ENCODE results near the gene ANKRD6. TPM values are rescaled to one million over a fixed set of nuclear protein-coding genes. Genes with fewer than 3 reads are reported as not detected.

ANKRD6 gene
- total and polyA plus RNA-seq, 3 donors from 2014 or later = 20.9 to 52.8 (median 29.8) TPM

- H3K27me3 ChIP-seq = no peaks in the 10 kb centered on the region
- 93 to 96% methylated on average over 3 of the region's 3 CpGs for WGBS, 2 donors
- no peak for DNase-seq
- no peak overlapping the region for H3K27ac ChIP-seq
- no peaks in the 10 kb centered on the region for H3K36me3 ChIP-seq (ENCODE audit: low read depth, missing control alignments)
- TF ChIP-seq CTCF (IDR thresholded peaks at IDR 0.05) = no peak
- TF ChIP-seq POLR2A (IDR thresholded peaks at IDR 0.05) = no peak
- H3K4me1 ChIP-seq = no peaks in the 10 kb centered on the region
- H3K9me3 ChIP-seq = no peaks in the 10 kb centered on the region
- intact Hi-C loops (cut with DNase I; ENCODE audit: low total_unique reads) = no loop called here
- no peak overlapping the region for H3K4me3 ChIP-seq
Observed at GRCh38 chr6:89400050-89400449, 32.9 kb upstream of the ANKRD6 start.

DNA sequence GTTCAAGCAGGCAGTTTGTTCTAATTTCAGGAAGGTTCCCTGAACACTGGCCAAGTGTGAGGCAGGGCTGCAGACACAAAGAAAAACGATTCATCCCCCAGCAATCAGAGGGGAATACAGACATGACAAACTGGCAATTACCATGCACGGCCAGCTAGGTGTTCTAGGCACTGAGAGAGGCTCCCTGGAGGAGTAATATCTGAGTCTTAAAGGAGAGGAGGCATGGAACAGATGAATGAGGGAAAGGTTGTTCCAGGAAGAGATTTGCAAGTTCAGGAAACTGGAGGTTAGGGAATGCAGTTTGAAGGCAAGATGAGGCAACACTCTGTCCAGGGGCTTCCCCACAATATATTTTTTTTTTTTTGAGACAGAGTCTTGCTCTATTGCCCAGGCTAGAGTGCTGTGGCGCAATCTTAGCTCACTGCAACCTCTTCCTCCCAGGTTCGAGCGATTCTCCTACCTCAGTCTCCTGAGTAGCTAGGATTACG lies 32.0 kb upstream of the ANKRD6 start:
- H3K4me1 ChIP-seq = no peaks in the 10 kb centered on the region
- intact Hi-C loops (cut with DNase I; ENCODE audit: low total_unique reads) = no loop called here
- H3K27ac ChIP-seq = no peak overlapping the region
- no peak for TF ChIP-seq CTCF (IDR thresholded peaks at IDR 0.05)
- TF ChIP-seq POLR2A (IDR thresholded peaks at IDR 0.05) = no peak
- no peak overlapping the region for H3K4me3 ChIP-seq
- H3K36me3 ChIP-seq (ENCODE audit: low read depth, missing control alignments) = no peaks in the 10 kb centered on the region
- DNase-seq = no peak
- 72 to 77% methylated on average over 6 of the region's 6 CpGs for WGBS, 2 donors
- no peaks in the 10 kb centered on the region for H3K9me3 ChIP-seq
- no peaks in the 10 kb centered on the region for H3K27me3 ChIP-seq

DNA sequence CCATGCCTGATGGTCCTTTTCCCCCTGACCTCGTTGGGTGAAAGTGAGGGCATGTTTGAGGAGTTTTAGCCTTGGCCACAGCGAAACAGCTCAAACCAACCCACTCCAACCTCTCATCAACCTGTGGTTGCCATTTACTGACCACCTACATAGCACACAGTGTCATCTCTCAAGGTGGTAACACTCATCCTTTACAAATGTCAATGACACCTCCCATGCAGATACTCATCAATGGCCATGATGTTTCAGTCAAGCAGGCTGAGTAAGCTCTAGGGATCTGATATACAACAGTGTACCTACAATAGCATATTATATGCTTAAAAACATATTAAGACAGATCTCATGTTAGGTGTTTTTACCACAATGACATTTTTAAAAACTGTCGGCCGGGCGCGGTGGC lies 30.2 kb upstream of the ANKRD6 start:
- no peaks in the 10 kb centered on the region for H3K27me3 ChIP-seq
- H3K4me3 ChIP-seq = no peak overlapping the region
- TF ChIP-seq CTCF (IDR thresholded peaks at IDR 0.05) = no peak
- no peak for TF ChIP-seq POLR2A (IDR thresholded peaks at IDR 0.05)
- no peak overlapping the region for H3K27ac ChIP-seq
- no peak for DNase-seq
- H3K9me3 ChIP-seq = no peaks in the 10 kb centered on the region
- H3K36me3 ChIP-seq (ENCODE audit: low read depth, missing control alignments) = no peaks in the 10 kb centered on the region
- intact Hi-C loops (cut with DNase I; ENCODE audit: low total_unique reads) = no loop called here
- H3K4me1 ChIP-seq = no peaks in the 10 kb centered on the region
- WGBS, 2 donors = 90 to 92% methylated on average over 5 to 6 of the region's 6 CpGs

DNA sequence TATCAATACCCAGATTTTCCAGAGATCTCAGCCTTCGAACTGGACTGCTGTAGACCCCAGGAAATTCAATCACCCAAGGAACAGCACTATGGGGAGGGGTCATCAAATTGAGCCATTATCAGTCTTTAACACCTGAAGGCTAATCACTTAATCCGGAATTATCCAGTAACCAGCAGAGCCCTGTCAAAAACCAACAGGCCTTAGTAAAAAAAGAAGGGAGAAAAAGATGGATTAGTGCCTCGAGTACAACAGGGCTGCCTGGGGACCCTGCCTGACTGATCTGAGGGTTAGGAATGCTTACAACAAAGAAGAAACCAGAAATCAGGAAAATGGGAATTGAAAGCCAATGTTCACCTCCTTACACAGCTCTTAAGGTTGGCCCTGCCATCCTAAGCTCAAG lies 28.4 kb upstream of the ANKRD6 start:
- intact Hi-C loops (cut with DNase I; ENCODE audit: low total_unique reads) = no loop called here
- Histone ChIP-seq H3K9me3 (no peaks in the 10 kb centered on the region), H3K36me3 (ENCODE audit: low read depth, missing control alignments) (no peaks in the 10 kb centered on the region), H3K27ac (no peak overlapping the region), H3K4me3 (no peak overlapping the region), H3K4me1 (no peaks in the 10 kb centered on the region), H3K27me3 (no peaks in the 10 kb centered on the region)
- TF ChIP-seq CTCF (IDR thresholded peaks at IDR 0.05) (no peak), POLR2A (IDR thresholded peaks at IDR 0.05) (no peak)
- 77 to 87% methylated on average over 3 of the region's 3 CpGs for WGBS, 2 donors
- no peak for DNase-seq

DNA sequence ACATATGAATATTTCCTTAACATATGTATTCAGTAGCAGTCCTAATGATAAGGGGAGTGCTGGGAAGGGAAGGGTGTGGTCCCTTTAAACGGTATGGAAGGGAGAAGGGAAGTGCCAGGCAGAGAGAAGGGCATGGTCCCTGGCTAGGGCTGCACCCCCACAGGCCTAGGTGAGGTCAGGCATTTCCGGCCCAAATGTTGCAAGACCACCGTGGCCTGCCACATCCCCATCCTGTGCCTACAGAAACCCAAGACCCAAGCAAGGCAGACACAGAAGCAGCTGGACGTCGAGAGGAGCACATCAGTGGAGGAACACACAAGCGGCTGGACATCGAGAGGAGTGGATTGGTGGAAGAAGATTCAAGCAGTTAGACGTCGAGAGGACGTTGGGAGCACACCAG lies 26.8 kb upstream of the ANKRD6 start:
- Histone ChIP-seq H3K4me3 (no peak overlapping the region), H3K9me3 (no peaks in the 10 kb centered on the region), H3K4me1 (no peaks in the 10 kb centered on the region), H3K27ac (no peak overlapping the region), H3K36me3 (ENCODE audit: low read depth, missing control alignments) (no peaks in the 10 kb centered on the region), H3K27me3 (no peaks in the 10 kb centered on the region)
- DNase-seq = no peak
- no peak for TF ChIP-seq POLR2A (IDR thresholded peaks at IDR 0.05)
- TF ChIP-seq CTCF (IDR thresholded peaks at IDR 0.05) = no peak
- 78 to 85% methylated on average over 9 to 10 of the region's 10 CpGs for WGBS, 2 donors
- intact Hi-C loops (cut with DNase I; ENCODE audit: low total_unique reads) = no loop called here
